Measurements from ENCODE around the gene VARS2.

DNA sequence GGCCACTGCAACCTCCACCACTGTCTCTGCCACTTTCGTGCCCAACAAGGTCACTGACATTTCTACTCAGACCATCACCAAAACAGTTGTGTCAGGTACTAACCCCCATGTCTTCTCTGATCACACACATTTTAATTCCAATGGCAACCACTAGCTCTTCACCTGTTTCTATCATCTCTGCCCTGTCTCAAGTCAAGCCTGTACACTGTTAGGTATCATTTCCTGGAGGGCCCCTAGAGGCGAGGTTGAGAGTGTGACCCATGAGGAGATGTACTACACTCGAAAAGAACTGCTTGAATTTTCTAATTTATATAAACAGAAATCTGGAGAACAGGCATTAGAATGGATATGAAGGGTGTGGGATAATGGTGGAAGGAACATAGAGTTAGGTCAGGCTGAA is 52.1 kb downstream of the VARS2 start:
- TF ChIP-seq, protein P1, sequence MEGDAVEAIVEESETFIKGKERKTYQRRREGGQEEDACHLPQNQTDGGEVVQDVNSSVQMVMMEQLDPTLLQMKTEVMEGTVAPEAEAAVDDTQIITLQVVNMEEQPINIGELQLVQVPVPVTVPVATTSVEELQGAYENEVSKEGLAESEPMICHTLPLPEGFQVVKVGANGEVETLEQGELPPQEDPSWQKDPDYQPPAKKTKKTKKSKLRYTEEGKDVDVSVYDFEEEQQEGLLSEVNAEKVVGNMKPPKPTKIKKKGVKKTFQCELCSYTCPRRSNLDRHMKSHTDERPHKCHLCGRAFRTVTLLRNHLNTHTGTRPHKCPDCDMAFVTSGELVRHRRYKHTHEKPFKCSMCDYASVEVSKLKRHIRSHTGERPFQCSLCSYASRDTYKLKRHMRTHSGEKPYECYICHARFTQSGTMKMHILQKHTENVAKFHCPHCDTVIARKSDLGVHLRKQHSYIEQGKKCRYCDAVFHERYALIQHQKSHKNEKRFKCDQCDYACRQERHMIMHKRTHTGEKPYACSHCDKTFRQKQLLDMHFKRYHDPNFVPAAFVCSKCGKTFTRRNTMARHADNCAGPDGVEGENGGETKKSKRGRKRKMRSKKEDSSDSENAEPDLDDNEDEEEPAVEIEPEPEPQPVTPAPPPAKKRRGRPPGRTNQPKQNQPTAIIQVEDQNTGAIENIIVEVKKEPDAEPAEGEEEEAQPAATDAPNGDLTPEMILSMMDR (IDR thresholded peaks at IDR 0.05; ENCODE audit: low read length): no peak
- TF ChIP-seq EZH2phosphoT487 (IDR thresholded peaks at IDR 0.05; ENCODE audit: low read length): no peak

Data from MM.1S (cell line).